GM06990 (cell line): ENCODE data around the gene APOBEC3F.
"Not testable (repeated sequence)": the region's sequence is repeated elsewhere in the genome, so short reads cannot be mapped to it uniquely, and the experiment has no call there.

ENCODE experiments used
- DNase-seq: peaks from one replicate; pipeline ENCODE4 v3.0.0-alpha.2; 2011; ENCODE audit not compliant: insufficient read length; ENCODE audit errors: extremely low read depth
- H3K27me3 ChIP-seq: replicated peaks from 2 replicates; pipeline ENCODE4 v1.6.0; 2011; ENCODE audit warnings: low read length; ENCODE audit not compliant: control insufficient read depth, insufficient read depth
- H3K36me3 ChIP-seq: 2 replicates; pipeline ENCODE4 v1.5.1; 2011; ENCODE audit warnings: low read length; ENCODE audit not compliant: control insufficient read depth, insufficient read depth
- H3K4me3 ChIP-seq: replicated peaks from 2 replicates; pipeline ENCODE4 v1.5.1; 2011; ENCODE audit warnings: low read depth, mild to moderate bottlenecking, control low read depth, low read length
- TF ChIP-seq, protein P1 (sequence below): IDR thresholded peaks from 2 replicates; pipeline ENCODE4 v1.5.1; 2011; ENCODE audit warnings: low read length, control low read depth, mild to moderate bottlenecking, inconsistent platforms; ENCODE audit not compliant: insufficient read depth, poor library complexity, severe bottlenecking

APOBEC3F gene

DNA sequence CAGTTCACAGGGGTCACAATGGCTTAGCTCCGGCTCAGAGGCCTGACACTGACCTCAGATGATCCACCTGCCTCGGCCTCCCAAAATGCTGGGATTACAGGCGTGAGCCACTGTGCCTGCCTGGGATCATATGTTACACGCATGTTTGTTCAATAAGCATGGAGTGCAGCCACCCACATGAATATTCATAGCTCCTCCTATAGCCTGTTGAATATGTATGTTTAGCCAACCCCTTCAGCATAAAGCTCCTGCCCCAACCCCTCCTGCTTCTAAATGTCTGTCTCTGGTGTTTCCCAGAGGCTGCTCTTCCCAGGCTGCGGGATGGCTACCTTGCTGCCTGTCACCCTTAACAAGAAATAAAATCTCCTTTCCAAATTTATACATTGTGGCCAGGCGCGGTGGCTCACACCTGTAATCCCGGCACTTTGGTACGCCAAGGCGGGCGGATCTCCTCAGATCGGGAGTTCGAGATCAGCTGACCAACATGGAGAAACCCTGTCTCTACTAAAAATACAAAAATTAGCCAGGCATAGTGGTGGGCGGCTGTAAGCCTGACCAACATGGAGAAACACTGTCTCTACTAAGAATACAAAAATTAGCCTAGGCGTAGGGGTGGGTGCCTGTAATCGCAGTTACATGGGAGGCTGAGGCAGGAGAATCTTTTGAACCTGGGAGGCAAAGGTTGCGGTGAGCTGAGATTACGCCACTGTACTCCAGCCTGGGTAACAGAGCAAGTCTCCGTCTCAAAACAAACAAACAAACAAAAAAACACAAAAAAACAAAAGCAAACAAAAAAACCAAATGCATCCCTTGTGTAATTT, 1.1 kb upstream of the APOBEC3F start:
- no peak for DNase-seq
- Histone ChIP-seq H3K36me3 (no peaks in the 10 kb centered on the region; the same call in 1 of the 2 replicates), H3K27me3 (no peaks in the 10 kb centered on the region), H3K4me3 (peak overlapping the region; percentile 85)
- TF ChIP-seq, protein P1, sequence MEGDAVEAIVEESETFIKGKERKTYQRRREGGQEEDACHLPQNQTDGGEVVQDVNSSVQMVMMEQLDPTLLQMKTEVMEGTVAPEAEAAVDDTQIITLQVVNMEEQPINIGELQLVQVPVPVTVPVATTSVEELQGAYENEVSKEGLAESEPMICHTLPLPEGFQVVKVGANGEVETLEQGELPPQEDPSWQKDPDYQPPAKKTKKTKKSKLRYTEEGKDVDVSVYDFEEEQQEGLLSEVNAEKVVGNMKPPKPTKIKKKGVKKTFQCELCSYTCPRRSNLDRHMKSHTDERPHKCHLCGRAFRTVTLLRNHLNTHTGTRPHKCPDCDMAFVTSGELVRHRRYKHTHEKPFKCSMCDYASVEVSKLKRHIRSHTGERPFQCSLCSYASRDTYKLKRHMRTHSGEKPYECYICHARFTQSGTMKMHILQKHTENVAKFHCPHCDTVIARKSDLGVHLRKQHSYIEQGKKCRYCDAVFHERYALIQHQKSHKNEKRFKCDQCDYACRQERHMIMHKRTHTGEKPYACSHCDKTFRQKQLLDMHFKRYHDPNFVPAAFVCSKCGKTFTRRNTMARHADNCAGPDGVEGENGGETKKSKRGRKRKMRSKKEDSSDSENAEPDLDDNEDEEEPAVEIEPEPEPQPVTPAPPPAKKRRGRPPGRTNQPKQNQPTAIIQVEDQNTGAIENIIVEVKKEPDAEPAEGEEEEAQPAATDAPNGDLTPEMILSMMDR, result no peak

DNA sequence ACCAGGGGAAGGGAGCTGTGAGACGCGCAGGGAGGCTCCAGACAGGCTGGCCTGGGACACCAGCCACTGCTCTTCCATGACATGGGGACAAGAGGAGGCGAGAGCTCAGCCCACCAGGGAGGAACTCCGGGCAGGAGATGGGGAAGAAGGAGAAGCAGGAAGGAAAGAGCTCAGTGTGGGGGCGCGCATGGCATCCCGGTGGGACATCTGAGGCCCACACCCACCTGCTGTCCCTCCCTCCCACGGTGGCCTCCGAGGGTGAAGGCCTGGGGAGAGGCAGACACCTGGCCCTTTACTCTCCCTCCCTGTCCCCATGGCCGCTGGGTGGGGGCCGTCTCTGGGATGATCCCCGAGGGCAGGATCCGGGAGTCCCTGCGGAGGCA, 518 bp upstream of the APOBEC3F start:
- H3K4me3 ChIP-seq, result peak overlapping the region; percentile 85
- H3K36me3 ChIP-seq, DNase-seq, H3K27me3 ChIP-seq: not testable (repeated sequence)

DNA sequence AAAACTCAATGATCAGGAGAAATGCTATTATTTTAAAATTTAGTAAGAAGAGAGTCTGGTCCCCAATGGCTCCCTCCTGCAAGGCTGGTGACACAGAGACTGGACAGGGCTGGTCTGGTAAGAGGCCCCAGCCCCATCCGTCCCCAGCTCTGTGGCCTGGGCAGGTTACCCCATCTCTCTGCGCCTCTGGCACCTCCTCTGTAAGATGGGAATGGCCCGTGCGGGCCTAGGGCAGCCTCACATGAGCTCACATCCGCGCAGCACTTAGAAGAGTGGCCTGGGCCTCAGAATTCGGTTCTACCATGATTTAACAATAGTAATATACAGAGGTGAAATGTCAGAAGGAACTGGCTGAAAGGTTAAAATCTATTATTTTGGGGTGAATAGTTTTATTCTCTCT, 1.2 kb downstream of the APOBEC3F start:
- H3K4me3 ChIP-seq, result peak overlapping the region; percentile 85

DNA sequence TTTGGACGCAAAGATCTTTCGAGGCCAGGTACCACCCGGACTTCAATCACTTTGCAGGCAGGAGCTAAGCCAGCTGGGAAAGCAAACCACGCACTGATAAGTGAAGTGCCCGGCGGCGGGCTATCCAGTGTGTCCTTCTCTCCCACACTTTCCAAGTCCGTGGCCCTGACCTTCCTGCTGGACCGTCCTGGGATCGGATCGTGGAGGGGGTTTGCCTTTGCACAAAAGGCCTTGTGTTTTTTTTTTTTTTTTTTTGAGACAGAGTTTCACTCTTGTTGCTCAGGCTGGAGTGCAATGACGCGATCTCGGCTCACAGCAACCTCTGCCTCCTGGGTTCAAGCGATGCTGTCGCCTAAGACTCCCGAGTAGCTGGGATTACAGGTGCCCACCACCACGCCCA, 2.4 kb downstream of the APOBEC3F start:
- H3K36me3 ChIP-seq, H3K27me3 ChIP-seq, H3K4me3 ChIP-seq, DNase-seq: not testable (repeated sequence)

More for the DNA sequence above, 1.2 kb downstream of the APOBEC3F start:
- no peaks in the 10 kb centered on the region for H3K27me3 ChIP-seq
- TF ChIP-seq, protein P1, result no peak
- no peak for DNase-seq
- H3K36me3 ChIP-seq, result peaks cover 1% of the 10 kb centered on the region

DNA sequence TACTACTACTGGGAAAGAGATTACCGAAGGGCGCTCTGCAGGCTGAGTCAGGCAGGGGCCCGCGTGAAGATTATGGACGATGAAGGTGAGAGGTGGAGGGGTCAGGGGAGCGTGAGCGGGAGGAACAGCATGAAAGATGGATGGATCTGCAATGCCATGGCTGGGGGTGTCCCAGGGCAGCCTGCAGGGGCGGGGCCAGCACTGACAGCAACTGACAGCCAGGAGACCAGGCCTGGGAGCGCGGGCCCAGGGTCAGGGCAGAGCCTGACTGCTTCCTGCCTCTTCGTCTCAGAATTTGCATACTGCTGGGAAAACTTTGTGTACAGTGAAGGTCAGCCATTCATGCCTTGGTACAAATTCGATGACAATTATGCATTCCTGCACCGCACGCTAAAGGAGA, 4.5 kb downstream of the APOBEC3F start:
- H3K4me3 ChIP-seq, DNase-seq, H3K36me3 ChIP-seq, H3K27me3 ChIP-seq: not testable (repeated sequence)

DNA sequence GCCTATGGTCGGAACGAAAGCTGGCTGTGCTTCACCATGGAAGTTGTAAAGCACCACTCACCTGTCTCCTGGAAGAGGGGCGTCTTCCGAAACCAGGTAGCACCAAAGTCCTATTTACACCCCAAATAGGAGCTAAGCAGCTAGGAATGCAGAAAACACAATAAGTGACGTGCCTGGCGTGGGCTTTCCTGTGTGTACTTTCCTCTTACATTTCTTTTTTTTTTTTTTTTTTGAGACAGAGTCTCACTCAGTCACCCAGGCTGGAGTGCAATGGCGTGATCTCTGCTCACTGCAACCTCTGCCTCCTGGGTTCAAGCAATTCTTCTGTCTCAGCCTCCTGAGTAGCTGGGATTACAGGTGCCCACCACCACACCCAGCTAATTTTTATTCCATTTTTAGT, 8.8 kb downstream of the APOBEC3F start:
- H3K27me3 ChIP-seq, result not testable (repeated sequence)

DNA sequence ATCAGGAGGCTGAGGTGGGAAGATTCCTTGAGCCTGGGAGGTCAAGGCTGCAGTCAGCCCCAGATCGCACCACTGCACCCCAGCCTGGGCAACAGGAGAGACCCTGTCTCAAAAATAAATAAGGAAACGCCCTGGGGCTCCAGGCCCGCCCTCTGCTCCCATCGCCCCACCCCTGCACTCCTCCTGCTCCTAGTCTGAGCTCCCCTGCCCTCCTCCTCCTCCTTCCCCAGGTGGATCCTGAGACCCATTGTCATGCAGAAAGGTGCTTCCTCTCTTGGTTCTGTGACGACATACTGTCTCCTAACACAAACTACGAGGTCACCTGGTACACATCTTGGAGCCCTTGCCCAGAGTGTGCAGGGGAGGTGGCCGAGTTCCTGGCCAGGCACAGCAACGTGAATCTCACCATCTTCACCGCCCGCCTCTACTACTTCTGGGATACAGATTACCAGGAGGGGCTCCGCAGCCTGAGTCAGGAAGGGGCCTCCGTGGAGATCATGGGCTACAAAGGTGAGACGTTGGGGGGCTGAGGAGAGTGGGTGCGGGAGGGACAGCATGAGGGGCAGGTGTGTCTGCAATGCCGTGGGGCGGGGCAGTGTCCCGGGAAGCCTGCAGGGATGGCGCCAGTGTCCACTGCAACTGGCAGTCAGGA, 11.3 kb downstream of the APOBEC3F start:
- not testable (repeated sequence) for DNase-seq, H3K4me3 ChIP-seq, H3K27me3 ChIP-seq, H3K36me3 ChIP-seq

More for the DNA sequence above, 8.8 kb downstream of the APOBEC3F start:
- H3K4me3 ChIP-seq, H3K36me3 ChIP-seq, DNase-seq: not testable (repeated sequence)

DNA sequence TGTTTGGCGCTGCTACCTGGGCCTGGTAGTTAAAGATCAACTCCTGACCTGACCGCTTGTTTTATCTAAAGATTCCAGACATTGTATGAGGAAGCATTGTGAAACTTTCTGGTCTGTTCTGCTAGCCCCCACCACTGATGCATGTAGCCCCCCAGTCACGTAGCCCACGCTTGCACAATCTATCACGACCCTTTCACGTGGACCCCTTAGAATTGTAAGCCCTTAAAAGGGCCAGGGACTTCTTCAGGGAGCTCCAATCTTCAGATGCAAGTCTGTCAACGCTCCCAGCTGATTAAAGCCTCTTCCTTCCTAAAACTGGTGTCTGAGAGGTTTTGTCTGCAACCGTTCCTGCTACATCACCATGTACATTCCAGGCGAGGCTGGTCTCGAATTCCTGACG, 15.0 kb downstream of the APOBEC3F start:
- Histone ChIP-seq H3K27me3 (no peaks in the 10 kb centered on the region), H3K36me3 (no peaks in the 10 kb centered on the region), H3K4me3 (no peak overlapping the region)
- TF ChIP-seq, protein P1, result no peak
- no peak for DNase-seq

DNA sequence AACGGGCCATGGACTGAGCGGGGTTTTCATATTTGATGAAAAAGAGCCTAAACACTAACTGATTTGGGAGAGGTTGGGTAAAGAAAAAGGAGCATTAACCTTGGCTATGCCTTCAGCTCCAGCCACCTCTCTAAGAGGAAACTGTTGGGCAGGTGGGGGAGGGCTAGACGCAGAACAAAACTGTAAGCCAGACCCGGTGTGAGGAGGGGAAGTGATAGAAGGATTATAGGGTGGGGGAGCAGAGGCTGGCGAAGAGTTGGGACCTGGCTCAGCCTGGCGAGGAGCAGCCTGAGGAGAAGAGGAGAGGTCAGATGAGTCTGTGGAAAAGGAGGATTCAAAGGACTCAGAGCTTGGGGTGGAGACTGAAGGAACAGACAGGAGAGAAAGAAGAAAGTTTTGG, 20.6 kb downstream of the APOBEC3F start:
- H3K27me3 ChIP-seq, DNase-seq, H3K4me3 ChIP-seq, H3K36me3 ChIP-seq: not testable (repeated sequence)

DNA sequence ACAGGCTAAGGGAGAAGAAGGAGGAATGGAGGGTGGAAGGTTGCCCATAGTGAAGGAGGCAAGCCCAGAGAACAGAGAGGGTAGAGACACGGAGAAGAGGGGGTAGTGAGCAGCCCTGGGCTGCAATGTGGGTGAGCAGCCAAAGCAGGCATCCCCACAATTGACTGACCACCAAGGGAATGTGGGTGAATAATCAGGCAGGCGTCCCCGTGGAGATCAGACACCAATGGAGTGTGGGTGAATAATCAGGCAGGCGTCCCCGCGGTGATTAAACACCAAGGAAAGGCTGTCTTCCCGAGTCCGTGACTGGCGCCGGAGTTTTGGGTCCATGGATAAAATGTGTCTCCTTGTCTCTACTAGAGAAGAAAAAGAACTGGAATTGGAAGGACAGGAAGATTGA, 21.3 kb downstream of the APOBEC3F start:
- not testable (repeated sequence) for H3K36me3 ChIP-seq, H3K4me3 ChIP-seq, DNase-seq, H3K27me3 ChIP-seq

DNA sequence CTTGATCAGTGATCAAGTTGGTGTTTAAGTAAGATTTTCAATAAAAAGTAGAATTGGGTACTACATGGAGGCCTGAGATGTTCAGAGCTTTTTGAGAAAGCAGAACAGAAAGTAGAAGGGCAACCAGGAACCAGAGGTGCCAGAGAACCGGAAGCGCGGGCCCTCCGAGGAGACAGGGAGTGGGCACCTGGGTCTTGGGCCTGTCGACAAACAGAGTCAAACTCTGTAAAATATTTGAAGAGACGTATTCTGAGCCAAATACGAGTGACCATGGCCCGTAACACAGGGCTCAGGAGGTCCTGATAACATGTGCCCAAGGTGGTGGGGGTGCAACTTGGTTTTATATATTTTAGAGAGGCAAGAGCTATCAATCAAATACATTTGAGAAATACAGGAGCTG, 23.2 kb downstream of the APOBEC3F start:
- H3K27me3 ChIP-seq, DNase-seq, H3K4me3 ChIP-seq, H3K36me3 ChIP-seq: not testable (repeated sequence)
